Esophagus squamous epithelium (tissue), 4 donors: Measurements from ENCODE around the gene ESRP2.

Experiments
- CTCF ChIP-seq, 6 experiments: fragments of 450-650 bp in 4 of 6; fragments of 200-600 bp in 2 of 6; sonication (generic) in 2 of 6; IDR thresholded peaks; one replicate each; pipeline ENCODE4 v1.5.1; 2016 to 2019; ENCODE audit warnings: antibody characterized with exemption in 6 of 6, mild to moderate bottlenecking in 4 of 6, moderate library complexity in 4 of 6
- POLR2A ChIP-seq, 4 donors: fragments of 450-650 bp; IDR thresholded peaks; one replicate each; pipeline ENCODE4 v1.6.1; 2017; ENCODE audit warnings: antibody characterized with exemption in 4 of 4, mild to moderate bottlenecking in 4 of 4, moderate library complexity in 3 of 4

GRCh38 chr16:68246121-68246520 lies 10.2 kb upstream of the ESRP2 start:
- TF ChIP-seq CTCF (IDR thresholded peaks at IDR 0.05) (no peak), POLR2A (IDR thresholded peaks at IDR 0.05) (no peak)
